Tibial nerve (tissue), 4 donors: ENCODE results near the gene LSAMP. TPM values are rescaled to one million over a fixed set of nuclear protein-coding genes. Genes with fewer than 3 reads are reported as not detected.

Source experiments
- DNase-seq, 2 donors: peaks; one replicate each; pipeline ENCODE4 v3.0.0-alpha.2; 2019; ENCODE audit warnings: low spot score in 2 of 2
- H3K27ac ChIP-seq, 4 donors: fragments of 200-600 bp; sonication (generic) in 3 of 4; one replicate each; pipeline ENCODE4 v1.5.1; 2017 to 2019; ENCODE audit warnings: mild to moderate bottlenecking in 1 of 4
- H3K27me3 ChIP-seq, 2 donors: fragments of 200-600 bp; sonication (generic) in 1 of 2; one replicate each; pipeline versions ENCODE4 v1.5.1 to v1.6.0; 2017 to 2019
- H3K36me3 ChIP-seq, 3 donors: fragments of 200-600 bp; sonication (generic); one replicate each; pipeline ENCODE4 v1.5.1; 2018 to 2019
- H3K4me1 ChIP-seq, 4 donors: fragments of 200-600 bp; sonication (generic) in 3 of 4; one replicate each; pipeline ENCODE4 v1.5.1; 2017 to 2019
- H3K4me3 ChIP-seq, 4 donors: fragments of 200-600 bp; sonication (generic) in 3 of 4; one replicate each; pipeline ENCODE4 v1.5.1; 2017 to 2019; ENCODE audit warnings: mild to moderate bottlenecking in 1 of 4, moderate library complexity in 1 of 4
- H3K9me3 ChIP-seq, 4 donors: fragments of 200-600 bp; sonication (generic) in 3 of 4; one replicate each; pipeline ENCODE4 v1.5.1; 2017 to 2019
- EP300 ChIP-seq, 2 donors: sonication (generic); formaldehyde crosslinking; IDR thresholded peaks; one replicate each; pipeline ENCODE4 v1.6.1; 2017; ENCODE audit warnings: antibody characterized with exemption in 2 of 2, mild to moderate bottlenecking in 1 of 2
- POLR2A ChIP-seq, 2 donors: fragments of 450-650 bp; IDR thresholded peaks; one replicate each; pipeline ENCODE4 v1.6.1; 2017; ENCODE audit warnings: antibody characterized with exemption in 2 of 2, mild to moderate bottlenecking in 2 of 2, moderate library complexity in 2 of 2
- WGBS, 2 donors: methylation state at CpG; one replicate each; pipeline ENCODE4 v1.1.5; 2018; 5-methylcytosine and 5-hydroxymethylcytosine counted together
- total RNA-seq, 4 donors: library from RNA; depleted of rRNA; stranded (reverse); fragments of >200 nt; gene quantifications; one replicate each; pipeline ENCODE4 v1.1.0, GENCODE V29; 2016
- TF ChIP-seq, protein P1 (sequence below), 5 experiments: fragments of 200-600 bp in 3 of 5; fragments of 450-650 bp in 2 of 5; sonication (generic) in 3 of 5; IDR thresholded peaks; one replicate each; pipeline ENCODE4 v1.5.1; 2016 to 2019; ENCODE audit warnings: antibody characterized with exemption in 5 of 5, mild to moderate bottlenecking in 3 of 5, moderate library complexity in 2 of 5

Gene LSAMP
- total RNA-seq, 4 donors from 2014 or later = 3.6 to 6.1 (median 4.2) TPM

DNA sequence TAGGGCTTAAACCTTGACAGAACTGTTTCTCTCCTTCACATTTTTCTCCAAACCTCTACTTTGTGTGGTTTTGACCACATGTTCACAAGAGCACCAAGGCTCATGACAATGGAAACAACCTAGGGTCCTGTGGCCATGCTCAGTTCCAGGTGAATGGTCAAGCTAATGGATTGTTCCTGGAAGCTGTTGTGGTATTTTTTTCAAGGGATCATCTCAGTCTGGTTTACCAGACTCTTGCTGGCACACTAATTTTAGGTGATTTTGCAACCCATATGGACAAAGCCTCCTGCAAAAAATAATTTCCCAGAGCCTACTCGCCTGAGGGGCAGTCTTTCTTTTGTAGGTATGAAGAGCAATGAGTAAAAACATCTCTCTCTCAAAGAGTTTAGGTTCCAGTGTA is 67.2 kb downstream of the LSAMP start:
- no peaks in the 10 kb centered on the region for H3K9me3 ChIP-seq
- no peaks in the 10 kb centered on the region for H3K27me3 ChIP-seq
- DNase-seq = no peak
- no peak overlapping the region for H3K27ac ChIP-seq
- H3K4me3 ChIP-seq = no peak overlapping the region
- TF ChIP-seq POLR2A (IDR thresholded peaks at IDR 0.05) (no peak), EP300 (IDR thresholded peaks at IDR 0.05) (no peak)
- TF ChIP-seq, protein P1, sequence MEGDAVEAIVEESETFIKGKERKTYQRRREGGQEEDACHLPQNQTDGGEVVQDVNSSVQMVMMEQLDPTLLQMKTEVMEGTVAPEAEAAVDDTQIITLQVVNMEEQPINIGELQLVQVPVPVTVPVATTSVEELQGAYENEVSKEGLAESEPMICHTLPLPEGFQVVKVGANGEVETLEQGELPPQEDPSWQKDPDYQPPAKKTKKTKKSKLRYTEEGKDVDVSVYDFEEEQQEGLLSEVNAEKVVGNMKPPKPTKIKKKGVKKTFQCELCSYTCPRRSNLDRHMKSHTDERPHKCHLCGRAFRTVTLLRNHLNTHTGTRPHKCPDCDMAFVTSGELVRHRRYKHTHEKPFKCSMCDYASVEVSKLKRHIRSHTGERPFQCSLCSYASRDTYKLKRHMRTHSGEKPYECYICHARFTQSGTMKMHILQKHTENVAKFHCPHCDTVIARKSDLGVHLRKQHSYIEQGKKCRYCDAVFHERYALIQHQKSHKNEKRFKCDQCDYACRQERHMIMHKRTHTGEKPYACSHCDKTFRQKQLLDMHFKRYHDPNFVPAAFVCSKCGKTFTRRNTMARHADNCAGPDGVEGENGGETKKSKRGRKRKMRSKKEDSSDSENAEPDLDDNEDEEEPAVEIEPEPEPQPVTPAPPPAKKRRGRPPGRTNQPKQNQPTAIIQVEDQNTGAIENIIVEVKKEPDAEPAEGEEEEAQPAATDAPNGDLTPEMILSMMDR (IDR thresholded peaks at IDR 0.05) = no peak
- 78 to 86% methylated on average over 1 of the region's 1 CpG for WGBS, 2 donors
- no peaks in the 10 kb centered on the region for H3K36me3 ChIP-seq
- peaks cover 0 to 17% (median 0%) of the 10 kb centered on the region in 4 donors for H3K4me1 ChIP-seq

DNA sequence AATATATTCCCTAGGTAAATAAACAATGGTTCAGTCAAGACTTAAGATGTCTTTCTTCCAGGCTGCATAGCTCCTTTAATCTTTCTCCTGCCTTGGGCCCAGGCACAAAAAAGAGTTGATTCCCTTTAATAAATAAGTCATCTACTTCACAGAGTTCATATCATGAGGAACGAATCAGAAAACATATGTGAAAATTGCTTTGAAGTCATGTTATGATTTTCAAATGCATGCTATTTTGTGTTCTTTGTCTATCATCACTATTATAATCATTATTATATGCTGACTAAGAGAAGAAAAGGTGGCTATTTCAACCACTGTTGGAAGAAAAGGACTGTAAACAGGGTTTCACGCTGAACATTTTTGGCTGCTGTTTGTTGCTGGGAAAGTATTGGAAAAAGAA is 70.4 kb downstream of the LSAMP start:
- peaks cover 0 to 17% (median 0%) of the 10 kb centered on the region in 4 donors for H3K4me1 ChIP-seq
- WGBS, 2 donors = 23 to 32% methylated on average over 2 of the region's 2 CpGs
- no peak for DNase-seq
- no peak overlapping the region for H3K4me3 ChIP-seq
- no peaks in the 10 kb centered on the region for H3K9me3 ChIP-seq
- H3K27me3 ChIP-seq = no peaks in the 10 kb centered on the region
- no peaks in the 10 kb centered on the region for H3K36me3 ChIP-seq
- TF ChIP-seq EP300 (IDR thresholded peaks at IDR 0.05) = no peak
- TF ChIP-seq, protein P1 (IDR thresholded peaks at IDR 0.05) = no peak
- no peak for TF ChIP-seq POLR2A (IDR thresholded peaks at IDR 0.05)
- H3K27ac ChIP-seq = no peak overlapping the region

DNA sequence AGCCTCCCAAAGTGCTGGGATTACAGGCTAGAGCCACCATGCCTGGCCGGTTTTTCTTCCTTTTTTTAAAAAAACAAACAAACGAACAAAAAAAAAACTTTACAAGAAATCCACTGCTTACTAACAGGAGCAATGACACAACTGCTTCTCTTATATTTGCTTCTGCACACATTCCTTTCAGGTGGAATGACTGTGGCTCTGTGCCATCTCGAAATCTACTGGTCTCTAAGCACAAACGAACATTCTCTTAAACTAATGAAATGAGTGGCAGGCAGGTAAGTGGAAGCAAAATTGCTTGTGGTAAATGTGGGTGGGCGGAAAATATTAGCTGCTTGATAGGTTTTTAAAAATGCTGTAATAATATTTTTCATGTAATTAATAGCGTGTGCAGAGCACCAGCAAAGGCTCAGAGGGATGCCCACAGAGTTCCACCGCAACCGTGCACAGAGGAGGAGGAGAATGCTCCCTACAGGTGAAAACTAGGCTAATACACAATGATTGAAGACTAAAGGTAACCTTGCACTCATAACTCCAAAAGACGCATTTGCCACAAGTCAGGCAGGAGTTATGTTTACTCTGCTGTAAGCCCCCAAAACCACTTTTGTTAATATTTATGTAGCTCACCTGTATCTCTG is 77.4 kb downstream of the LSAMP start:
- TF ChIP-seq POLR2A (IDR thresholded peaks at IDR 0.05) = no peak
- TF ChIP-seq, protein P1 (IDR thresholded peaks at IDR 0.05) = no peak
- no peak for TF ChIP-seq EP300 (IDR thresholded peaks at IDR 0.05)
- Histone ChIP-seq H3K27ac (no peak overlapping the region), H3K36me3 (no peaks in the 10 kb centered on the region), H3K9me3 (no peaks in the 10 kb centered on the region), H3K27me3 (no peaks in the 10 kb centered on the region), H3K4me3 (no peak overlapping the region), H3K4me1 (no peaks in the 10 kb centered on the region)
- no peak for DNase-seq
- WGBS, 2 donors = 83 to 85% methylated on average over 9 of the region's 9 CpGs

DNA sequence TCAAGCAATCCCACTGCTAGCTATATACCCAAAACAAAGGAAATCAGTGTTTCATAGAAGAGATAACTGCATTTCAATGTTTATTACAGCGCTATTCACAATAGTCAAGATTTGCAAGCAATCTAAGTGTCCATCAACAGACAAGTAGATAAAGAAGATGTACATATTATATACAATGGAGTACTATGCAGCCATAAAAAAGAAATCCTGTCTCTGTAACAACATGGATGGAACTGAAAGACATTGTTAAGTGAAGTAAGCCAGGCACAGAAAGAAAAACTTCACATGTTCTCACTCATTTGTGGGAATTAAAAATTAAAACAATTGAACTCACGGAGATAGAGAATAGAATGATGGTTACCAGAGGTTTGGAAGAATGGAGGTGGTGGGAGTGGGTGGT is 89.2 kb downstream of the LSAMP start:
- no peak overlapping the region for H3K27ac ChIP-seq
- no peak overlapping the region for H3K4me3 ChIP-seq
- no peaks in the 10 kb centered on the region for H3K9me3 ChIP-seq
- H3K4me1 ChIP-seq = no peaks in the 10 kb centered on the region
- TF ChIP-seq EP300 (IDR thresholded peaks at IDR 0.05) (no peak), POLR2A (IDR thresholded peaks at IDR 0.05) (no peak)
- TF ChIP-seq, protein P1 (IDR thresholded peaks at IDR 0.05) = no peak
- H3K27me3 ChIP-seq = no peaks in the 10 kb centered on the region
- no peak for DNase-seq
- no peaks in the 10 kb centered on the region for H3K36me3 ChIP-seq
- WGBS, 2 donors = 93 to 95% methylated on average over 2 of the region's 2 CpGs

DNA sequence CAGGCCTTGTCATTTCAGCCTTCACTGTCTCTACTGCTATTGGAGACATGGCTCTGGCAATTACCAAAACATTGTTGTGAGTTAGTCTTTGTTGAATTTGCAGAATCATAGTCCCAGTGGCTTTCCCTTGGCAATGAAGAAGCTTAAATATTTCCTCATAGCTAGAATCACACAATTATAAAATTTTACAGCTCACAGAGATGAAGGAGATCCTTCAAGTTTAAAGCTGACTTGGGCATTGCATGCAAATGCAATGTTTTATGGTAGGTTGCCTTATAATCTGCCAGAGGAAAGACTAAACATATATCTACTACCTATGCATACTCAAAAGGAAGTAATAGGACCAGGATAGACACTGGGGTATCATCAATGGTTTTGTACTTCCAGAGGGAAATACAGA is 90.9 kb downstream of the LSAMP start:
- H3K36me3 ChIP-seq = no peaks in the 10 kb centered on the region
- no peaks in the 10 kb centered on the region for H3K27me3 ChIP-seq
- H3K27ac ChIP-seq = no peak overlapping the region
- TF ChIP-seq, protein P1 (IDR thresholded peaks at IDR 0.05) = no peak
- TF ChIP-seq POLR2A (IDR thresholded peaks at IDR 0.05) (no peak), EP300 (IDR thresholded peaks at IDR 0.05) (no peak)
- no peaks in the 10 kb centered on the region for H3K9me3 ChIP-seq
- H3K4me1 ChIP-seq = no peaks in the 10 kb centered on the region
- DNase-seq = no peak
- no peak overlapping the region for H3K4me3 ChIP-seq
